Stomach (tissue), 9 donors: ENCODE results near the gene CNTN4. TPM values are rescaled to one million over a fixed set of nuclear protein-coding genes. Genes with fewer than 3 reads are reported as not detected.

Experiments
- DNase-seq, 2 donors: peaks; one replicate each; pipeline versions ENCODE4 v3.0.0 to v3.0.0-alpha.2; 2013 to 2019
- H3K27ac ChIP-seq, 5 donors: fragments of 200-600 bp in 4 of 5; sonication (generic) in 4 of 5; one replicate each; pipeline ENCODE4 v1.5.1; 2013 to 2019; ENCODE audit warnings: mild to moderate bottlenecking in 1 of 5, moderate library complexity in 1 of 5
- H3K27me3 ChIP-seq, 3 donors: fragments of 200-600 bp; sonication (generic); one replicate each; pipeline ENCODE4 v1.5.1; 2017 to 2019; ENCODE audit warnings: mixed run types in 1 of 3
- H3K36me3 ChIP-seq, 4 donors: fragments of 200-600 bp; sonication (generic); 1 replicate in 3 of 4; 2 replicates in 1 of 4; pipeline ENCODE4 v1.5.1; 2016 to 2019
- H3K4me1 ChIP-seq, 4 donors: fragments of 200-600 bp; sonication (generic); one replicate each; pipeline ENCODE4 v1.5.1; 2016 to 2019
- H3K4me3 ChIP-seq, 4 donors: fragments of 200-600 bp; sonication (generic) in 3 of 4; one replicate each; pipeline ENCODE4 v1.5.1; 2016 to 2019; ENCODE audit warnings: mild to moderate bottlenecking in 1 of 4
- H3K9me3 ChIP-seq, 4 donors: fragments of 200-600 bp; sonication (generic); one replicate each; pipeline ENCODE4 v1.5.1; 2016 to 2019
- CTCF ChIP-seq, 7 experiments: fragments of 450-650 bp in 4 of 7; fragments of 200-600 bp in 3 of 7; sonication (generic) in 3 of 7; IDR thresholded peaks; one replicate each; pipeline ENCODE4 v1.5.1; 2016 to 2019; ENCODE audit warnings: antibody characterized with exemption in 7 of 7, control low read depth in 2 of 7, mild to moderate bottlenecking in 1 of 7
- EP300 ChIP-seq: sonication (generic); formaldehyde crosslinking; IDR thresholded peaks from one replicate; pipeline ENCODE4 v1.6.1; 2017; ENCODE audit warnings: antibody characterized with exemption
- POLR2A ChIP-seq, 4 donors: fragments of 450-650 bp; IDR thresholded peaks; one replicate each; pipeline ENCODE4 v1.6.1; 2016; ENCODE audit warnings: antibody characterized with exemption in 4 of 4, control low read depth in 2 of 4, mild to moderate bottlenecking in 1 of 4, moderate library complexity in 1 of 4
- POLR2AphosphoS5 ChIP-seq, 3 donors: sonication (generic); formaldehyde crosslinking; IDR thresholded peaks; one replicate each; pipeline ENCODE4 v1.6.1; 2016; ENCODE audit warnings: antibody characterized with exemption in 3 of 3
- WGBS, 5 donors: extraction: QIAGEN DNeasy Blood & Tissue Kit in 3 of 5; methylation state at CpG; one replicate each; pipeline versions ENCODE4 v1.1.5 to v1.1.7; 2013 to 2018; 5-methylcytosine and 5-hydroxymethylcytosine counted together
- intact Hi-C: fragments of 100-400 bp; cut with DNase I; formaldehyde crosslinking; loops from one replicate; pipeline ENCODE4 v1.15.1; 2023; ENCODE audit warnings: low total_unique reads
- polyA plus RNA-seq, 3 donors: library from polyadenylated mRNA; stranded (reverse); fragments of 200-250 nt; gene quantifications; one replicate each; pipeline ENCODE4 v1.2.3, GENCODE V29; 2013
- total RNA-seq, 5 donors: library from RNA; depleted of rRNA; stranded (reverse); fragments of >200 nt; gene quantifications; one replicate each; pipeline versions ENCODE4 v1.1.0 to v1.2.3, GENCODE V29; 2014 to 2016
- donor health status: healthy with polysubstance abuse.
- donor health status: Bipolar disorder and iron deficiency.
- donor health status: healthy.

CNTN4 gene
- total and polyA plus RNA-seq, 8 donors, result 0.45 to 97.0 (median 5.6) TPM

- intact Hi-C loops, result no loop called here
- WGBS, 5 donors, result 67 to 77% (median 74%) methylated on average over 2 of the region's 2 CpGs
- Histone ChIP-seq H3K27me3 (no peaks in the 10 kb centered on the region), H3K27ac (no peak overlapping the region), H3K9me3 (no peaks in the 10 kb centered on the region), H3K4me3 (no peak overlapping the region), H3K36me3 (no peaks in the 10 kb centered on the region), H3K4me1 (no peaks in the 10 kb centered on the region)
- TF ChIP-seq CTCF (IDR thresholded peaks at IDR 0.05), result no peak
- no peak for TF ChIP-seq EP300
- TF ChIP-seq POLR2AphosphoS5 (IDR thresholded peaks at IDR 0.05), result no peak
- TF ChIP-seq POLR2A (IDR thresholded peaks at IDR 0.05), result no peak
- no peak for DNase-seq
Observed at GRCh38 chr3:2205692-2206091, 107.0 kb downstream of the CNTN4 start.

GRCh38 chr3:2206536-2206935 lies 107.9 kb downstream of the CNTN4 start:
- no peaks in the 10 kb centered on the region for H3K9me3 ChIP-seq
- DNase-seq, result no peak
- no peak overlapping the region for H3K27ac ChIP-seq
- H3K36me3 ChIP-seq, result no peaks in the 10 kb centered on the region
- intact Hi-C loops, result no loop called here
- no peak overlapping the region for H3K4me3 ChIP-seq
- no peaks in the 10 kb centered on the region for H3K4me1 ChIP-seq
- H3K27me3 ChIP-seq, result no peaks in the 10 kb centered on the region
- 80 to 85% (median 82%) methylated on average over 4 of the region's 4 CpGs for WGBS, 5 donors
- no peak for TF ChIP-seq POLR2A (IDR thresholded peaks at IDR 0.05)
- no peak for TF ChIP-seq EP300
- no peak for TF ChIP-seq CTCF (IDR thresholded peaks at IDR 0.05)
- TF ChIP-seq POLR2AphosphoS5 (IDR thresholded peaks at IDR 0.05), result no peak

GRCh38 chr3:2211568-2211967 lies 112.9 kb downstream of the CNTN4 start:
- no peaks in the 10 kb centered on the region for H3K27me3 ChIP-seq
- H3K27ac ChIP-seq, result no peak overlapping the region
- intact Hi-C loops, result no loop called here
- TF ChIP-seq POLR2AphosphoS5 (IDR thresholded peaks at IDR 0.05), result no peak
- no peak for TF ChIP-seq EP300
- no peak for TF ChIP-seq POLR2A (IDR thresholded peaks at IDR 0.05)
- TF ChIP-seq CTCF (IDR thresholded peaks at IDR 0.05), result no peak
- H3K4me3 ChIP-seq, result no peak overlapping the region
- 79 to 86% (median 83%) methylated on average over 2 of the region's 2 CpGs for WGBS, 5 donors
- DNase-seq, result no peak
- no peaks in the 10 kb centered on the region for H3K36me3 ChIP-seq
- H3K4me1 ChIP-seq, result no peaks in the 10 kb centered on the region
- H3K9me3 ChIP-seq, result peaks cover 0 to 4% (median 0%) of the 10 kb centered on the region in 4 donors

DNA sequence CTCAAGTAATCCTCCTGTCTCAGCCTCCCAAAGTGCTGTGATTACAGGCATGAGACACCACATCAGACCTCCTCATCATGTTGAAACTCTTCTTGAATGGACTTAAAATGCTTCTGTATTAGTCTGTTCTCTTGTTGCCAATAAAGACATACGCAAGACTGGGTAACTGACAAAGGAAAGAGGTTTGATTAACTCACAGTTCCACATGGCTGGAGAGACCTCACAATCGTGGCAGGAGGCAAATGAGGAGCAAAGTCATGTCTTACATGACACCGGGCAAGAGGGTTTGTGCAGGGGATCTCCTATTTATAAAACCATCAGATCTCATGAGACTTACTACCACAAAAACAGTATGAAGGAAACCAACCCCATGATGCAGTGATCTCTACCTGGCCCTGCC lies 113.5 kb downstream of the CNTN4 start:
- no peaks in the 10 kb centered on the region for H3K4me1 ChIP-seq
- H3K9me3 ChIP-seq, result peaks cover 0 to 4% (median 0%) of the 10 kb centered on the region in 4 donors
- intact Hi-C loops, result no loop called here
- no peak overlapping the region for H3K4me3 ChIP-seq
- no peak for DNase-seq
- H3K27me3 ChIP-seq, result no peaks in the 10 kb centered on the region
- WGBS, 5 donors, result 68 to 74% (median 71%) methylated on average over 3 of the region's 3 CpGs
- H3K27ac ChIP-seq, result no peak overlapping the region
- no peaks in the 10 kb centered on the region for H3K36me3 ChIP-seq
- no peak for TF ChIP-seq EP300
- TF ChIP-seq POLR2AphosphoS5 (IDR thresholded peaks at IDR 0.05), result no peak
- no peak for TF ChIP-seq POLR2A (IDR thresholded peaks at IDR 0.05)
- TF ChIP-seq CTCF (IDR thresholded peaks at IDR 0.05), result no peak
